ENCODE results near the gene ILF2.

- TF ChIP-seq POLR2A (IDR thresholded peaks at IDR 0.05) (no peak), CTCF (IDR thresholded peaks at IDR 0.05) (no peak), POLR2AphosphoS5 (IDR thresholded peaks at IDR 0.05) (no peak), EP300 (IDR thresholded peaks at IDR 0.05) (no peak)
Measured at GRCh38 chr1:153635872-153636271, 34.9 kb downstream of the ILF2 start.

Data from gastroesophageal sphincter (tissue), 3 donors.